PC-9 (cell line): ENCODE measurements around the gene NPM3.

ENCODE experiments used
- EZH2 ChIP-seq: fragments of 200-600 bp; sonication (generic); IDR thresholded peaks from 2 replicates; pipeline ENCODE4 v1.8.0; 2017; ENCODE audit warnings: antibody characterized with exemption, low read depth
- TF ChIP-seq, protein P1 (sequence below): fragments of 200-600 bp; sonication (generic); conservative IDR thresholded peaks from 2 replicates; pipeline ENCODE4 v1.6.1; 2017; ENCODE audit warnings: mixed run types, antibody characterized with exemption, mild to moderate bottlenecking, moderate library complexity

- TF ChIP-seq EZH2, result no peak
- TF ChIP-seq, protein P1, sequence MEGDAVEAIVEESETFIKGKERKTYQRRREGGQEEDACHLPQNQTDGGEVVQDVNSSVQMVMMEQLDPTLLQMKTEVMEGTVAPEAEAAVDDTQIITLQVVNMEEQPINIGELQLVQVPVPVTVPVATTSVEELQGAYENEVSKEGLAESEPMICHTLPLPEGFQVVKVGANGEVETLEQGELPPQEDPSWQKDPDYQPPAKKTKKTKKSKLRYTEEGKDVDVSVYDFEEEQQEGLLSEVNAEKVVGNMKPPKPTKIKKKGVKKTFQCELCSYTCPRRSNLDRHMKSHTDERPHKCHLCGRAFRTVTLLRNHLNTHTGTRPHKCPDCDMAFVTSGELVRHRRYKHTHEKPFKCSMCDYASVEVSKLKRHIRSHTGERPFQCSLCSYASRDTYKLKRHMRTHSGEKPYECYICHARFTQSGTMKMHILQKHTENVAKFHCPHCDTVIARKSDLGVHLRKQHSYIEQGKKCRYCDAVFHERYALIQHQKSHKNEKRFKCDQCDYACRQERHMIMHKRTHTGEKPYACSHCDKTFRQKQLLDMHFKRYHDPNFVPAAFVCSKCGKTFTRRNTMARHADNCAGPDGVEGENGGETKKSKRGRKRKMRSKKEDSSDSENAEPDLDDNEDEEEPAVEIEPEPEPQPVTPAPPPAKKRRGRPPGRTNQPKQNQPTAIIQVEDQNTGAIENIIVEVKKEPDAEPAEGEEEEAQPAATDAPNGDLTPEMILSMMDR, result no peak
Observed at GRCh38 chr10:101827919-101828600, 44.8 kb upstream of the NPM3 start.
